Measurements from ENCODE around the gene METTL25.

Gene METTL25

DNA sequence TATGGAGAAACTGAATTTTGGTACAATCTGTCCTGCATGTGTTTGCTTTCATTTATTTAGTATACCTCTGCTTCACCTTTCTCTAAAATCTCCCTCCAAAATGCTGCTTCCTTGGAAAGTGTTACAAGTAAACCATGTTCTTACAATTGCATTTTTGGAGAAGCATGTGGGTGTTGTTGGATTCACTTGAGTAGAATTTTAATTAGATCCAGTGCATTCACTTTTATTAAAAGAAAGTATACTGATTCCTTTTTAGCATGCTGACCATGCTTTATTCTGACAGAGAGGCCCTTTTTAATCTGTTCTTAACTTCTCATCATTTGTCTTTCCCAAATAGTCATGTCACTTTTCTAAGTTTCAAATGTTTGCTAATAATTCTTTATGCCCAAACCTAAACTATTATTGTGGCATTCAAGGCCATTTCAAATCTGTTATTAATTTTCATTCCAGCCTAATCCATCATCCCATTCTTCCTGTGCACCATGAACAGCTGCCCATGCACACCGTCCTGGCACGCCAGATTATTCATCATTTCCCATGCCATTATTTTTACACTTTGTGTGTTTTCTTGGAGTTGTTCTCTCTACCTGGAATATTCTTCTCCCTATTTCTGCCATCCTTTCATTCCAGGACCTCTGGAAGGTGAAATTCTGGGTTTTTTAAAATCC, 90.7 kb downstream of the METTL25 start:
- Histone ChIP-seq H3F3A (ENCODE audit: insufficient read depth) (no peaks in the 10 kb centered on the region), H3K9me2 (replicated peaks; ENCODE audit: insufficient read depth, low read length) (no peaks in the 10 kb centered on the region), H3K9me3 (ENCODE audit: insufficient read depth, low read length) (no peaks in the 10 kb centered on the region), H3K27me3 (ENCODE audit: low read length) (no peaks in the 10 kb centered on the region), H4K20me1 (ENCODE audit: low read depth, low read length) (no peaks in the 10 kb centered on the region), H2AFZ (ENCODE audit: low read depth, low read length, severe bottlenecking) (no peak overlapping the region), H3K36me3 (ENCODE audit: low read length) (no peaks in the 10 kb centered on the region), H3K9ac (ENCODE audit: low read length) (no peak overlapping the region), H3K27ac (ENCODE audit: low read depth, low read length) (no peak overlapping the region), H3K4me3 (ENCODE audit: insufficient read depth, low read length, poor library complexity, severe bottlenecking) (no peak overlapping the region), H3K4me2 (ENCODE audit: low read depth, low read length, poor library complexity, severe bottlenecking) (no peak overlapping the region), H3K79me2 (ENCODE audit: insufficient read depth, low read length) (no peaks in the 10 kb centered on the region)
- TF ChIP-seq, protein P1, sequence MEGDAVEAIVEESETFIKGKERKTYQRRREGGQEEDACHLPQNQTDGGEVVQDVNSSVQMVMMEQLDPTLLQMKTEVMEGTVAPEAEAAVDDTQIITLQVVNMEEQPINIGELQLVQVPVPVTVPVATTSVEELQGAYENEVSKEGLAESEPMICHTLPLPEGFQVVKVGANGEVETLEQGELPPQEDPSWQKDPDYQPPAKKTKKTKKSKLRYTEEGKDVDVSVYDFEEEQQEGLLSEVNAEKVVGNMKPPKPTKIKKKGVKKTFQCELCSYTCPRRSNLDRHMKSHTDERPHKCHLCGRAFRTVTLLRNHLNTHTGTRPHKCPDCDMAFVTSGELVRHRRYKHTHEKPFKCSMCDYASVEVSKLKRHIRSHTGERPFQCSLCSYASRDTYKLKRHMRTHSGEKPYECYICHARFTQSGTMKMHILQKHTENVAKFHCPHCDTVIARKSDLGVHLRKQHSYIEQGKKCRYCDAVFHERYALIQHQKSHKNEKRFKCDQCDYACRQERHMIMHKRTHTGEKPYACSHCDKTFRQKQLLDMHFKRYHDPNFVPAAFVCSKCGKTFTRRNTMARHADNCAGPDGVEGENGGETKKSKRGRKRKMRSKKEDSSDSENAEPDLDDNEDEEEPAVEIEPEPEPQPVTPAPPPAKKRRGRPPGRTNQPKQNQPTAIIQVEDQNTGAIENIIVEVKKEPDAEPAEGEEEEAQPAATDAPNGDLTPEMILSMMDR (IDR thresholded peaks at IDR 0.05; ENCODE audit: insufficient read depth, low read length, poor library complexity, severe bottlenecking) = no peak
- no peak for TF ChIP-seq EZH2phosphoT487 (conservative IDR thresholded peaks at IDR 0.05; ENCODE audit: low read length)

DNA sequence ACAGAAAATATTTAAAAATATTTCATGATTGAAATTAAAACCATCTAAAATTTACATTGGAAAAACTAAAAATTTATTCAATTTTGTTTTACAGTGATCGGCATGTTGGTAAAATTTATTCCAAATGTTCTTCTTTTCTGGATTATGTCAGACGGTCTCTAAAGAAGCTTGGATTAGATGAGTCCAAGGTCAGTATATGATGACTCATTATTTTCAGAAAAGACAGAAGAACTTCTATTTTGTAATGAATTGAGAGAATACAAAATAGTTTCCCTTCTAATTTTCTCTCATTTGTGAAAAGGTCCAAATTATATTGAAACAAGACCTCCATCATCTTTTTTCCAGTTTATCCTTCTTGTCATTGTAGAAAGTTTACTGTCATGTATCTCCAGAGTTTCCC, 98.3 kb downstream of the METTL25 start:
- no peaks in the 10 kb centered on the region for H4K20me1 ChIP-seq (ENCODE audit: low read depth, low read length)
- H3K36me3 ChIP-seq (ENCODE audit: low read length) = no peaks in the 10 kb centered on the region
- no peak overlapping the region for H2AFZ ChIP-seq (ENCODE audit: low read depth, low read length, severe bottlenecking)
- H3K9me2 ChIP-seq (replicated peaks; ENCODE audit: insufficient read depth, low read length) = no peaks in the 10 kb centered on the region
- no peak overlapping the region for H3K4me2 ChIP-seq (ENCODE audit: low read depth, low read length, poor library complexity, severe bottlenecking)
- no peaks in the 10 kb centered on the region for H3F3A ChIP-seq (ENCODE audit: insufficient read depth)
- TF ChIP-seq, protein P1 (IDR thresholded peaks at IDR 0.05; ENCODE audit: insufficient read depth, low read length, poor library complexity, severe bottlenecking) = no peak
- no peak for TF ChIP-seq EZH2phosphoT487 (conservative IDR thresholded peaks at IDR 0.05; ENCODE audit: low read length)
- H3K9me3 ChIP-seq (ENCODE audit: insufficient read depth, low read length) = no peaks in the 10 kb centered on the region
- no peaks in the 10 kb centered on the region for H3K27me3 ChIP-seq (ENCODE audit: low read length)
- no peak overlapping the region for H3K27ac ChIP-seq (ENCODE audit: low read depth, low read length)
- no peak overlapping the region for H3K4me3 ChIP-seq (ENCODE audit: insufficient read depth, low read length, poor library complexity, severe bottlenecking)
- no peaks in the 10 kb centered on the region for H3K79me2 ChIP-seq (ENCODE audit: insufficient read depth, low read length)
- no peak overlapping the region for H3K9ac ChIP-seq (ENCODE audit: low read length)

DNA sequence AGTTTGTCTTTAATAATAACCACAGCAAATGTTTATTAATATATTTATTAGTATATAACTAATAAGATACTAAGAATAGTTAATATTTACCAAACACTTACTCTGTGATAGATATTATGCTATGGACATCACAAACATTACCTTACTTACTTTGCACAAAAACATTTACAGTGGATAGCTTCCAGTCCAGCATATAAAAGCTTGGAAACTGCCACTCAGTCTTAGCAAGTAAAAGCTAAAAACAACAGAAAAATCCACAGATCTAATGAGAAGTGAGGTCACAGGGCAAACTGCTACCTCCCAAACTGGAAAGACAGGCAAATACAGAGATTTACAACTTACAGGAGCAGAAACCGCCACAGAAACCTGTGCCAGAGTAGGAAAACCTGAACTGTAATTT, 99.8 kb downstream of the METTL25 start:
- Histone ChIP-seq H3K9me3 (ENCODE audit: insufficient read depth, low read length) (no peaks in the 10 kb centered on the region), H2AFZ (ENCODE audit: low read depth, low read length, severe bottlenecking) (no peak overlapping the region), H3K9me2 (replicated peaks; ENCODE audit: insufficient read depth, low read length) (no peaks in the 10 kb centered on the region), H3K27me3 (ENCODE audit: low read length) (no peaks in the 10 kb centered on the region), H3K4me3 (ENCODE audit: insufficient read depth, low read length, poor library complexity, severe bottlenecking) (no peak overlapping the region), H3K9ac (ENCODE audit: low read length) (no peak overlapping the region), H3K4me2 (ENCODE audit: low read depth, low read length, poor library complexity, severe bottlenecking) (no peak overlapping the region), H3F3A (ENCODE audit: insufficient read depth) (no peaks in the 10 kb centered on the region), H3K79me2 (ENCODE audit: insufficient read depth, low read length) (no peaks in the 10 kb centered on the region), H3K36me3 (ENCODE audit: low read length) (no peaks in the 10 kb centered on the region), H3K27ac (ENCODE audit: low read depth, low read length) (no peak overlapping the region), H4K20me1 (ENCODE audit: low read depth, low read length) (no peaks in the 10 kb centered on the region)
- TF ChIP-seq, protein P1 (IDR thresholded peaks at IDR 0.05; ENCODE audit: insufficient read depth, low read length, poor library complexity, severe bottlenecking) = no peak
- TF ChIP-seq EZH2phosphoT487 (conservative IDR thresholded peaks at IDR 0.05; ENCODE audit: low read length) = no peak
